ENCODE measurements around the gene HDAC9. TPM values are rescaled to one million over a fixed set of nuclear protein-coding genes. Genes with fewer than 3 reads are reported as not detected.

HDAC9 gene
- total RNA-seq, 3 donors from 2014 or later (not counting 1 experiment from before 2014, with no cell fraction given) = 19.1 to 41.1 (median 24.1) TPM

GRCh38 chr7:18780266-18780665 lies 284.7 kb downstream of the HDAC9 start:
- H3K36me3 Mint-ChIP-seq = no peaks in the 10 kb centered on the region
- no peaks in the 10 kb centered on the region for H3K27me3 Mint-ChIP-seq (ENCODE audit: low read depth in 2 of 2)
- intact Hi-C loops (cut with micrococcal nuclease) = no loop called here
- DNase-seq (no peak), ATAC-seq (no peak)
- no peak overlapping the region for H3K4me3 Mint-ChIP-seq
- peaks cover 0 to 4% of the 10 kb centered on the region in 2 donors for H3K9me3 Mint-ChIP-seq
- Histone ChIP-seq H3K27me3 (ENCODE audit: control insufficient read depth, insufficient read depth, low read length) (no peaks in the 10 kb centered on the region), H3K9me3 (ENCODE audit: control insufficient read depth, insufficient read depth, low read length) (no peaks in the 10 kb centered on the region), H3K4me3 (ENCODE audit: low read length) (no peak overlapping the region), H3K4me1 (ENCODE audit: control insufficient read depth, insufficient read depth, low read length) (no peaks in the 10 kb centered on the region), H3K27ac (ENCODE audit: low read length) (no peak overlapping the region), H3K36me3 (ENCODE audit: control insufficient read depth, insufficient read depth, low read length) (no peaks in the 10 kb centered on the region)
- TF ChIP-seq, protein P1, sequence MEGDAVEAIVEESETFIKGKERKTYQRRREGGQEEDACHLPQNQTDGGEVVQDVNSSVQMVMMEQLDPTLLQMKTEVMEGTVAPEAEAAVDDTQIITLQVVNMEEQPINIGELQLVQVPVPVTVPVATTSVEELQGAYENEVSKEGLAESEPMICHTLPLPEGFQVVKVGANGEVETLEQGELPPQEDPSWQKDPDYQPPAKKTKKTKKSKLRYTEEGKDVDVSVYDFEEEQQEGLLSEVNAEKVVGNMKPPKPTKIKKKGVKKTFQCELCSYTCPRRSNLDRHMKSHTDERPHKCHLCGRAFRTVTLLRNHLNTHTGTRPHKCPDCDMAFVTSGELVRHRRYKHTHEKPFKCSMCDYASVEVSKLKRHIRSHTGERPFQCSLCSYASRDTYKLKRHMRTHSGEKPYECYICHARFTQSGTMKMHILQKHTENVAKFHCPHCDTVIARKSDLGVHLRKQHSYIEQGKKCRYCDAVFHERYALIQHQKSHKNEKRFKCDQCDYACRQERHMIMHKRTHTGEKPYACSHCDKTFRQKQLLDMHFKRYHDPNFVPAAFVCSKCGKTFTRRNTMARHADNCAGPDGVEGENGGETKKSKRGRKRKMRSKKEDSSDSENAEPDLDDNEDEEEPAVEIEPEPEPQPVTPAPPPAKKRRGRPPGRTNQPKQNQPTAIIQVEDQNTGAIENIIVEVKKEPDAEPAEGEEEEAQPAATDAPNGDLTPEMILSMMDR (IDR thresholded peaks at IDR 0.05) = no peak
- H3K27ac Mint-ChIP-seq = no peak overlapping the region
- no peaks in the 10 kb centered on the region for H3K4me1 Mint-ChIP-seq

GRCh38 chr7:18780938-18781337 lies 285.4 kb downstream of the HDAC9 start:
- Mint-ChIP-seq H3K27ac (no peak overlapping the region), H3K4me3 (no peak overlapping the region), H3K36me3 (no peaks in the 10 kb centered on the region), H3K27me3 (ENCODE audit: low read depth in 2 of 2) (no peaks in the 10 kb centered on the region), H3K4me1 (no peaks in the 10 kb centered on the region), H3K9me3 (peaks cover 0 to 4% of the 10 kb centered on the region in 2 donors)
- Histone ChIP-seq H3K27ac (ENCODE audit: low read length) (no peak overlapping the region), H3K36me3 (ENCODE audit: control insufficient read depth, insufficient read depth, low read length) (no peaks in the 10 kb centered on the region), H3K27me3 (ENCODE audit: control insufficient read depth, insufficient read depth, low read length) (no peaks in the 10 kb centered on the region), H3K4me3 (ENCODE audit: low read length) (no peak overlapping the region), H3K9me3 (ENCODE audit: control insufficient read depth, insufficient read depth, low read length) (no peaks in the 10 kb centered on the region), H3K4me1 (ENCODE audit: control insufficient read depth, insufficient read depth, low read length) (no peaks in the 10 kb centered on the region)
- intact Hi-C loops (cut with micrococcal nuclease) = no loop called here
- 93% methylated on average over 3 of the region's 3 CpGs for WGBS (ENCODE audit: insufficient coverage)
- TF ChIP-seq, protein P1 (IDR thresholded peaks at IDR 0.05) = no peak
- DNase-seq (no peak), ATAC-seq (no peak)

DNA sequence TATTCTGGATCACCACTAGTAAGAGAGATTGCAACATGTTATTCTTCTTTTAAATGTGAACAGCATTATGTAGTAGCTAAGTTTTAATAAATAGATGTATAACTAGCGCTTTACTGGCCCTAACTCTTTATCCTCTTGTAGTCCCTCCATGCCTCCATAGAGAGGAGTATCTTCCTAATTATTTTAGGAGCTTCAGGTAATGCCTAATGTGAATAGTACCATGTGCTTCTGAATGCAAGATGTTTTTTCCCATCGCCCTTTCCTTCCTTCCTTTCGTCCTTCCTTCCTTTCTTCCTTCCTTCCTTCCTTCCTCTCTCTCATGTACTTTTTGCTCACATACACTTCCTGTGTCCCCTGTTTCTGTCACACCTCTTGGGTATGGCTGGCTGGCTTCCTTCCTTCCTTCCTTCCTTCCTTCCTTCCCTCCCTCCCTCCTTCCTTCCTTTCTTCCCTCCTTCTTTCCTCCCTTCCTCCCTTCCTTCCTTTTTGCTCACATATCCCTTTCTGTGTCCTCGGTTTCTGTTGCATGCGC lies 290.7 kb downstream of the HDAC9 start:
- WGBS (ENCODE audit: insufficient coverage) = 90% methylated on average over 4 of the region's 5 CpGs
- Histone ChIP-seq H3K36me3 (ENCODE audit: control insufficient read depth, insufficient read depth, low read length) (no peaks in the 10 kb centered on the region), H3K4me1 (ENCODE audit: control insufficient read depth, insufficient read depth, low read length) (no peaks in the 10 kb centered on the region), H3K27me3 (ENCODE audit: control insufficient read depth, insufficient read depth, low read length) (no peaks in the 10 kb centered on the region), H3K9me3 (ENCODE audit: control insufficient read depth, insufficient read depth, low read length) (no peaks in the 10 kb centered on the region), H3K4me3 (ENCODE audit: low read length) (no peak overlapping the region), H3K27ac (ENCODE audit: low read length) (no peak overlapping the region)
- no peak for DNase-seq
- Mint-ChIP-seq H3K27ac (no peak overlapping the region), H3K4me1 (no peaks in the 10 kb centered on the region), H3K27me3 (ENCODE audit: low read depth in 2 of 2) (no peaks in the 10 kb centered on the region), H3K9me3 (peaks cover 7 to 10% of the 10 kb centered on the region in 2 donors), H3K36me3 (no peaks in the 10 kb centered on the region), H3K4me3 (no peak overlapping the region)
- TF ChIP-seq, protein P1 (IDR thresholded peaks at IDR 0.05) = no peak
- no peak for ATAC-seq
- intact Hi-C loops (cut with micrococcal nuclease) = no loop called here

- Histone ChIP-seq H3K4me1 (ENCODE audit: control insufficient read depth, insufficient read depth, low read length) (no peaks in the 10 kb centered on the region), H3K27me3 (ENCODE audit: control insufficient read depth, insufficient read depth, low read length) (no peaks in the 10 kb centered on the region), H3K9me3 (ENCODE audit: control insufficient read depth, insufficient read depth, low read length) (no peaks in the 10 kb centered on the region), H3K36me3 (ENCODE audit: control insufficient read depth, insufficient read depth, low read length) (no peaks in the 10 kb centered on the region), H3K27ac (ENCODE audit: low read length) (no peak overlapping the region), H3K4me3 (ENCODE audit: low read length) (no peak overlapping the region)
- H3K4me1 Mint-ChIP-seq = no peaks in the 10 kb centered on the region
- TF ChIP-seq, protein P1 (IDR thresholded peaks at IDR 0.05) = no peak
- no CpG with 5 or more reads among the region's 2 CpGs for WGBS (ENCODE audit: insufficient coverage)
- intact Hi-C loops (cut with micrococcal nuclease) = no loop called here
- H3K9me3 Mint-ChIP-seq = peaks cover 7 to 10% of the 10 kb centered on the region in 2 donors
- DNase-seq (no peak), ATAC-seq (no peak)
- no peak overlapping the region for H3K4me3 Mint-ChIP-seq
- H3K27ac Mint-ChIP-seq = no peak overlapping the region
- no peaks in the 10 kb centered on the region for H3K27me3 Mint-ChIP-seq (ENCODE audit: low read depth in 2 of 2)
- H3K36me3 Mint-ChIP-seq = no peaks in the 10 kb centered on the region
Measured at GRCh38 chr7:18786796-18787195, 291.2 kb downstream of the HDAC9 start.

All from natural killer cell (primary cell).